Stimulated activated CD4-positive, alpha-beta T cell treated with anti-CD3 and anti-CD28 coated beads, Interleukin-15, amount 100 ng/mL, for 48 hours (primary cell): Measurements from ENCODE around the gene CDIP1.
"Not testable (repeated sequence)": the region's sequence is repeated elsewhere in the genome, so short reads cannot be mapped to it uniquely, and the experiment has no call there.

Experiments
- DNase-seq, 2 donors: peaks; one replicate each; pipeline ENCODE4 v3.0.0-alpha.2; 2020; ENCODE audit warnings: low read depth in 2 of 2

Gene CDIP1

DNA sequence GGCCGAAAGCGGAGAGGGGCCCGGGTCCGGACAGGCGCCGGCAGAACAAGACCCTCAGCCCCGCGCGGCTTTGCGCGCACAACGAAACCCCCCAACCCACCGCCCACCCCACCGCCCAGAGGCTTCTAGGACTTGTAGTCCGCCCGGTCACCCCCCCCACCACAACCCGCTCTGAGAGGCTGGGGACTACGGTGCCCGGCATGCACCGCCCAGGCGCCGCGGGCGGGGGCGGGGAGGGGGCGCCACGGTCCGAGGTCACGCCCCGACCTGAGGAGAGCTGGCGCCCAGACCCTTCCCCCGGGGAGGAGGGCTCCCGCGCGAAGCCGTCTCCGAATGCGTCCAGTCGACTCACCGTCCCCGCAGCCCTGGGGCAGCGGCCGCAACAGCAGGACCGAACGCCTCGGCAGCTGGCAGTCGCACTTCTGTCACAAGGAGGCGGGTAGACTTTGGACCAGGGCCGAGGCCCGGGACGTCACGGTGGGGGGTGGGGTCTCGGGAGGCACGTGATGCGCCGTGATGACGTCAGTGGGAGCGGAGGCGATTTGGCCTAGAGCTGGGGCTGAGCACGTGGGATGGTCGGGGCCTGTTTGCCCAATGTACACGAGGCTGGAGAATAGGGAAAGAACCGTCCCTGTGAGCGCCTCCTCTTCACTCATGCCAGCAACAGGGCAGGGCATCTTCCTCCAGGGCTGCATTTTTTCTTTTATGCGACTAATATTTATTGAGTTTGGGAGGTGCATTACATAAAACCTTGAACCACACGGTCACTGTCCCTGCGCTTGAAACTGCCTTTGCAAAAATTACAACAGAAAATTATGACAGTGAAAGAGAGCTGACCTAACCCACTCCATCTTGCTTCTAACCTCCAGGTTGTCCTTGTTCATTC lies at the start of gene CDIP1:
Gene CDIP1 (minus strand): TSS at position 424 of the 886 bp plus-strand sequence. CDS start 24,643 bp downstream, outside the sequence.
- peak; percentile 97 to 98 for DNase-seq

- no peak for DNase-seq
Observed at GRCh38 chr16:4586291-4586690, 47.7 kb upstream of the CDIP1 start.

DNA sequence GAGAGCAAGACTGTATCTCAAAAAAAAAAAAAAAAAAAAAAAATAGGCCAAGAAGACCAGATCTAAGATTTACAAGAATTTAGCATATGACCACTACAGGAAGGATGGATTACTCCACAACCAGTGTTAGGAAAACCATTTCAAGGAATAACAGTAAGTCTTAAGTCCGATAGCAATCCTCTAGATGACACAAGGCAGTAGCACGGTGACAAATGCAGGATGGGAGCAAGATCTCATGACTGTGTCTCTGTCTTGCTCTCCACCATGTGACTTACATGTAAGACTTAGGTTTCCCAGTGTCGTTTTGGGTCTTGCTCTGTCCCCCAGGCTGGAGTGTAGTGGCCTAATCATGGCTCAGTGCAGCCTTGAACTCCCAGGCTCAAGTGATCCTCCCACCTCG lies 45.3 kb upstream of the CDIP1 start:
- DNase-seq, result no peak

GRCh38 chr16:4580250-4580649 lies 41.7 kb upstream of the CDIP1 start:
- no peak for DNase-seq

DNA sequence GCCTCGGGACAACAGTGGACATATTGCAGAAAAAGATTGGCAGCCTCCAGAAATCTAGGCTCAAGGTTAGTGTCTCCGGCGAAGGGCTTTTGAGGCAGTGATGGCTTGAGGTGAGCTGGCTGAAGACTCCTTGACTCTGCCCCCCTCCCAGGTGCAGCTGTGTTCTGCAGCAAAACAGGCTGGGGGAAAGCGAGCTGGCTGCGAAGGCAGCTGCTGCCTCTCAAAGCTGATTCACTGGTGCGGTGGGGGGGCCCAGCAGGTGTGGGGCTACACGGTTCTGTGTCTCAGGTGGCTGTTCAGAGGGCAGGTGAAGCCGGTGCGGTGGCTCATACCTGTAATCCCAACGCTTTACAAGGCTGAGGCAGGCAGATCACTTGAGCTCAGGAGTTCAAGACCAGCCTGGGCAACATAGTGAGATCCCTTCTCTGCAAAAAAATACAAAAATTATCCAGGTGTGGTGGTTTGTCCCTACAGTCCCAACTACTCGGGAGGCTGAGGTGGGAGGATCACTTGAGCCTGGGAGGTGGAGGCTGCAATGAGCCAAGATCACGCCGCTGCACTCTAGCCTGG lies 40.5 kb upstream of the CDIP1 start:
- no peak for DNase-seq

DNA sequence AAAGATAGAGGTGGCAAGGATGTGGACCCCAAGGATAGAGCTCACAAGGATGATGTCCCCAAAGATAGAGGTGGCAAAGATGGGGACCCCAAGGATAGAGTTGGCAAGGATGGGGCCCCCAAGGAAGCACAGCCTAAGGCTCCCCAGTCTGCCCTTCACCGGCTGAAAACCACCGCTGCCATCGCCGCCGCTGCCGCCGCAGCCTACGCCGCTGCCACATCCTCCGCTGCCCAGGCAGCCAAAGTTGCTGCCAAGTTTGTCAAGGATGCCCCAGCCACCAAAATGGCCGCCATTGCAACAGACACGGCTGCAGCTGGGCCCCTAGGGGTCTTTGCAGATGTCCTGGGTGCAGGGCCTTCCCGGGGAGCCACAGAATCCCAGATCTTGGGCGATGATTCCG lies 37.4 kb upstream of the CDIP1 start:
- no peak for DNase-seq

DNA sequence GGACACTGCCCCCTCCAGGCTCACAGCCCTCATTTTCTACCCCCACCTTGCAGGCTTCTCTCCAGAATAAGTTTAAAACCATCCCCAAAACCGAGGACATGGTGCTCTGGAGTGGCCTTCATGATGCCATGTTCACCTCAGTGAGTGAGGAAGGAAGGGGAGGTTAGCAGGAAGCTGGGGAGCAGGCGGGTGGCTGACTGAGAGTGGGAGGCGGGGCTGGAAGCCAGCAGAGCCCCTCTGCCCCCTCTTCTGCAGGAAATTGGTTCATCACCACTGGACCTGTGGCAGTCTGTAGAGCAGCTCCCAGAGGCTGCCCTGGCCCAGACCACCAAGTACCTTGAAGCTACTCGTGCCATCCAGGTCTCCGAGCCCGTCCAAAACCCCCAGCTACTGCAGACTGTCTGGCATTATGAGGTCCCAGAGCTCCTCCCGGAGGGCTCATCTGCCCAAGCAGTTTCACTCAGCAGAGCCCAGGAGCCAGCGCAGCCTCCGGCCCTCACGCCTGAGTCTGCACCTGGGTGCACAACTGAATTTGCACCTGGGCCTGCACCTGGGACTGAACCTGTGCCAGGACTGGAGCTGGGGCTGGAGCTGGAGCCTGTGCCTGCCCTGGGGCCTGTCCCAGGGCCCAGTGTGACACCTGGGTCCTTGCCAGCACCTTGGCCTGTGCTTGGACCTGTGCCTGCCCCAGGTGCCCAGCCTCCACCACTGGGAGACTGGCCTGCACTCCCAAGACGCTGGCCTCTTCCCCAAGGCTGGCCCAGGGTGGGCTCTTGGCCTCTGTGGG lies 36.5 kb upstream of the CDIP1 start:
- DNase-seq, result no peak

- DNase-seq, result not testable (repeated sequence)
Observed at GRCh38 chr16:4573926-4574325, 35.4 kb upstream of the CDIP1 start.

DNA sequence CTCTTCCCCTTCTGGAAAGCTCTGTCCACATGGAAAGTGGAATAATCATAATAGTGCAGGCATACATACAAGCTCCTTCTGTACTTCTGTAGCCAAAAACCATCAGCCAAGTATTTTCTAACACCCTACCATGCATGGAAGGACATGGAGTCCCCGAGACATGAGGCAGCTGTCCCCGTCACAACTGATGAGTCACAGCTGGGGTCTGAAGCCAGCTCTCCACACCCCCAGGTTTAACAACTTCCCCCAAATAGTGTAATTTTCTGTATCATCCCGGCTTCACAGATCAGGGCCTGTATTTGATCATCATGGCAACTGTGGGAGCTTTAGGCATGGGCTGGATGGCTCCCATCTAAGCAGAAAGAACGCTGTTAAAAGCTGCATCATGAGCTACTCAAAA lies 34.1 kb upstream of the CDIP1 start:
- no peak for DNase-seq

DNA sequence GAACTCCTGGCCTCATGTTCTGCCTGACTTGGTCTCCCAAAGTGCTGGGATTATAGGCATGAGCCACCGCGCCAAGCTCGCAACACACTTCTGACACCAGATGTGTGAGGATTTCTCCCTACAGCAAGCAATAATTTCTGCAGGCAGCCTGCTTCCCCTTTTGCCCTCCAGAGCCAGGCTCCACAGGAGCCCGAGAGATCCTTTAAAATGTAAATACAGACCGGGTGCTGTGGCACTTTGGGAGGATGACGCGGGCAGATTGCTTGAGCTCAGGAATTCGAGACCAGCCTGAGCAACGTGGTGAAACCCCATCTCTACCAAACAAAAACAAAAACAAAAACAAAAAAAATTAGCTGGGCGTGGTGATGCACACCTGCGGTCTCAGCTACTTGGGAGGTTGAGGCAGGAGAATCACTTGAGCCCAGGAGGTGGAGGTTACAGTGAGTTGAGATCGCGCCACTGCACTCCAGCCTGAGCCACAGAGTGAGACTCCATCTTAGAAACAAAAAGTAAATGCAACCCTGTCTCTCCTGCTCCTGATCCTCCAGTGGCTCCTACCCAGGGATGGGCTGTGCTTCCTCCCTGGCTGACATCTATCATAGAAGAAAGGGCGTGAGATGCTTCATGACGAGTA lies 32.2 kb upstream of the CDIP1 start:
- no peak for DNase-seq

DNA sequence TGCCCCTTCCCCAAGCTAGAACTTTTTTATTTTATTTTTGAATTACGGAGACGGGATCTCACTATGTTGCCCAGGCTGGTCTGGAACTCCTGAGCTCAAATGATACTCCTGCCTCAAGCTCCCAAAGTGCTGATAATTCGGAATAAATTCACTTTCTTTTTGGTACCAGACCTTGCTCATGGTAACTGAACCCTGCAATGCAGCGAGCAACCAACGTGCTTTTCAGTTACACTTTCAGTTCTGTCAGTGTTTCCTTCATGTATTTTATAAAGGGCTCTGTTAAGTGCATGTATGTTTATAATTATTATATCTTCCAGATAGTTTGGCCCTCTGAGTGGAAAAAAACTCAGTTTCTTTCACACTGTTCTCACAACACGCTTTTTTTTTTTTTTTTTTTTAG lies 31.5 kb upstream of the CDIP1 start:
- no peak for DNase-seq

GRCh38 chr16:4566144-4566543 lies 27.6 kb upstream of the CDIP1 start:
- DNase-seq, result no peak

GRCh38 chr16:4564661-4565267 lies 26.2 kb upstream of the CDIP1 start:
- no peak for DNase-seq

- no peak for DNase-seq
Observed at GRCh38 chr16:4561596-4561995, 23.0 kb upstream of the CDIP1 start.

GRCh38 chr16:4557973-4558372 lies 19.4 kb upstream of the CDIP1 start:
- no peak for DNase-seq

DNA sequence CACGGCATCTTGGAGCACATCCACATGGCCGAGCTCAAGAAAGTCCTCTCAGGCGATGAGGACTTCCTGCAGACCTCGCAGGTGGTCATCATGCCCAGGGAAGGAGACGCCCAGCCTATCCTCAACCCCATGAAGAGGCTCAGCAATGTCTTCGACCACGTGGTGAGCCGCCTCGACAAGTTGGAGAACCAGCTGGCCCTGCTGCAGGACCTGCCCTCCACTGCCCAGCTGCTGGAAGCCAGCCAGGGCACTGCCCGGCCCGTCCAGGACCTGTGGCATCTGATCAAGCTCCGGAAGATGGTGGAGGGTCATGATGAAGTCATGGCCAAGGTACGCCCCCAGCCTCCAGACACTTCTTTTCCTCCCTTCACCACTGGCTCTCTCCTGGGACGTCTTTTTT lies 18.0 kb upstream of the CDIP1 start:
- DNase-seq, result no peak

DNA sequence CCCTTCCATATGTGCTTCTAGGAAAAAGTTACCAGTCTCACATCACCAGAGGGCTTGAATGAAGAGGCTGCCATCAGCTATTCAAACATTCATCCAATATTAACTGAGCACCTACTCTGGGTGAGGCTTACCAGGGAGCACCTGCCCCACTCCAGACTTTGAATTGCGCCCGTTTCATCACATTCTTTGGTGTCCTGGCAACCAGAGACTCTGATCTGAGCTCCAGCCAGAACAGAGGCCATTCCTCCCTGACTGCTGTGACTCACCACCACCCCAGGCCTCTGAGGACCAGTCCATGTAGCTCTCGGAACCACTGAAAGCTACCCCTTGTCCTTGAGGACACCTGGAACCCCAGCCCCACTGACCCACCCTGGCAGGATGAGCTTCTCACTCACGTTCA lies 17.5 kb upstream of the CDIP1 start, which contains the start of gene C16orf96:
Gene C16orf96 (plus strand): TSS at position 229 of the 400 bp plus-strand sequence. CDS start 150 bp downstream, at position 379.
- DNase-seq, result no peak

DNA sequence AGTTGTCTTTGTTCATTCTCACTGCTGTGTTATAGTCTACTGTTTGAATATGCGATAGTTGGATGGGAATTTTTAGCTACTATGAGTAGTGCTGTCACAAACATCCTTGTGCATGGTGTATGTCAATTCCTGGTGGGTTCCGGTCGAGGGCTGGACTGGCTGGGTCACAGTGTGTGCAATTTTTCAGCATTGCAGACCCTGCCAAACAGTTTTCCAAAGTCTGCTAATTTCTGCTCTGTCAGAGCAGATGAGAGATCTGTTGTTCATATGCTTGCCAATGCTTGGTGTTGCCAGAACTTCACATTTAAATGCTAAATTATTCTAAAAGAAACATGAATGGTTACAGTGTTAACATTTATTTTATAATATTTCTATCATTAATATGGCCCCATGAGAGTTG lies 14.0 kb upstream of the CDIP1 start:
- DNase-seq, result no peak

DNA sequence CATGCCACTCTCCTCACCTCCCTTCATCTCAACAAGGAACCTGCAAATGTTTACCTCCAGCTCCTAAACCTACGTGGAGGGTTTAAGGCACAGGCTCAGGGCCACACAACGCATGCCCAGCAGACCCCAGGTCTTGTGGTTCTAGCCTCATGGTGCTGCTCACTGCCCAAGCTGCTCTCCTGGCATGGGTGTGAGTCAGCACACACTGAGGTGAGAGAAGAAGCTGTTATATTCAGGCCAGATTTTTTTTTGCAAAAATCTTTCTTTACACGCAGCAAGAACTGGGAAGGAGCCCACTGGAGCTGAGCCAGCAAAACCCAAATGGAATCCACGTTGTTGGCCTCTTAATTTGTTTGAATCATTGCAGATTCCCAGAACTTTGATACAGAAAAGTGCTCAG lies 12.0 kb upstream of the CDIP1 start:
- DNase-seq, result no peak

- no peak for DNase-seq
Observed at GRCh38 chr16:4548124-4548523, 9.6 kb upstream of the CDIP1 start.

DNA sequence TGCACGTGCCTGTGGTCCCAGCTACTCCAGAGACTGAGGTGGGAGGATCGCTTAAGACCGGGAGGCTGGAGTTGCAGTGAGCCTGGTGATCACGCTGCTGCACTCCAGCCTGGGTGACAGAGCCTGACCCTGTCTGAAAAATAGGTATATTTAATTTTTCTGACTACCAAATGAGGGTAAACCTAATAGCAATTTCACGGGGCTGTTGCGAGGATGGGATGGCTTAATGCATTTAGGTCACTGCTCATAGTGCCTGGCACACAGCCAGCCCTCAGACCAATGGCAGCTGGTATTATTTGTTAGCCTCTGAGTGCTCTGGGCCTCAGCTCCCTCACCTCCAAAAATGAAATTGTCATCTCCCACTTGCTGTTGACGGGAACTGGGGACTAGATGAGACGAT lies 5.9 kb upstream of the CDIP1 start:
- no peak for DNase-seq
